ENCODE results near the gene ACSL6. TPM values are rescaled to one million over a fixed set of nuclear protein-coding genes. Genes with fewer than 3 reads are reported as not detected.

The ACSL6 gene
- under 1 TPM in 2 of 4 donors, not detected in 2; 0.17 to 0.82 TPM for total RNA-seq

- TF ChIP-seq CTCF (IDR thresholded peaks at IDR 0.05; ENCODE audit: low read depth), result no peak
These were observed at the start of gene ACSL6 for GRCh38 chr5:132011622-132012343. TSS of gene ACSL6 (minus strand) at chr5:132011658. CDS start at chr5:132011553, 105 bp downstream.

- TF ChIP-seq CTCF (IDR thresholded peaks at IDR 0.05; ENCODE audit: low read depth), result no peak
These were observed 49.2 kb upstream of the ACSL6 start, which contains the start of gene IL3 for GRCh38 chr5:132060501-132061161. TSS of gene IL3 (plus strand) at chr5:132060655. CDS start at chr5:132060707, 52 bp downstream.

- TF ChIP-seq CTCF (IDR thresholded peaks at IDR 0.05; ENCODE audit: low read depth), result no peak
These were observed 48.4 kb upstream of the ACSL6 start for GRCh38 chr5:132059696-132060500.

GRCh38 chr5:132059043-132059695, 47.7 kb upstream of the ACSL6 start:
- TF ChIP-seq CTCF (IDR thresholded peaks at IDR 0.05; ENCODE audit: low read depth), result no peak

GRCh38 chr5:132058646-132059042, 47.2 kb upstream of the ACSL6 start:
- TF ChIP-seq CTCF (IDR thresholded peaks at IDR 0.05; ENCODE audit: low read depth), result no peak

GRCh38 chr5:132057498-132058255, 46.2 kb upstream of the ACSL6 start:
- TF ChIP-seq CTCF (IDR thresholded peaks at IDR 0.05; ENCODE audit: low read depth), result no peak

Data from subcutaneous adipose tissue (tissue), 4 donors.